NCI-H526 treated with DMSO at 0.1 percent for 48 hours (cell line): ENCODE measurements around the gene IL10RB.

Source experiments
- DNase-seq: peaks from one replicate; lab custom pipeline; 2025; lab: John Stamatoyannopoulos, UW

IL10RB gene

GRCh38 chr21:33332143-33332542 is 66.0 kb downstream of the IL10RB start:
- no peak for DNase-seq

GRCh38 chr21:33334191-33334590 is 68.0 kb downstream of the IL10RB start:
- DNase-seq = no peak

DNA sequence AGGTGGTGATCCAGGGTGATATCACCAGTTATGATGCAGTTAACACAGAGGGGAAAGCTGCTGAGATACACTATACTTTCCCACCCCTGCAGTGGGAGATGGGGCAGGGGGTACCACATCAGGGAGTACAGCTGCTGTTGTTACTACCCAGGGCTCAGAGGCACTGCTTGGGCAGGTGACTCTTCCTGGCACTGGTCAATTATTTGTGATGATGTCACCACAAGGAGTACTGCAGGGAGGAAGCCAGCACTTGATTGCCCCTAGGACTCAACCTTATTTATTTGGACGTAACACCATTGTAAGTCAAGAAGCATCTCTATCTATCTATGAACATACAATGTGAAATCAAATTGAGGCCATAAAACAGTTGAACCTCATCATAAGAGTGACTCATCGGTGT is 68.7 kb downstream of the IL10RB start:
- DNase-seq = no peak

DNA sequence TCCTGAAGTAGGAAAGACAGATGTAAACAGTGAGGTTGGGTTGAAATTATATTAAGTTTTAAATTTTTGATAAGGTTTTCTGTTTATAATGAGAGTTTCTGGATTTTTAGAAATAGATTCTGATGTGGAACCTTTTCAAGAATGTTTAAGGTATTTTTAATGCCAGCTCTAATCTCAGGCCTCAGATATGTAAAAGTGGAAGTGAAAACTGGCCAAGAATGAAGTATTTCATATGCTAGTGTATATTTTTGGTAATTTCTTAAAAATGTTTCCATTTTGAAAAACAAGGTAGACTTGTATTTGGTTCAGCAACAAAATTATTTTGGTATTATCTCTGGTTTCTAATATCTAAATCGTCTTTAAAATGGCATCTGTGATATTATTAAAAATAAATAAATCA is 73.0 kb downstream of the IL10RB start:
- DNase-seq = no peak

DNA sequence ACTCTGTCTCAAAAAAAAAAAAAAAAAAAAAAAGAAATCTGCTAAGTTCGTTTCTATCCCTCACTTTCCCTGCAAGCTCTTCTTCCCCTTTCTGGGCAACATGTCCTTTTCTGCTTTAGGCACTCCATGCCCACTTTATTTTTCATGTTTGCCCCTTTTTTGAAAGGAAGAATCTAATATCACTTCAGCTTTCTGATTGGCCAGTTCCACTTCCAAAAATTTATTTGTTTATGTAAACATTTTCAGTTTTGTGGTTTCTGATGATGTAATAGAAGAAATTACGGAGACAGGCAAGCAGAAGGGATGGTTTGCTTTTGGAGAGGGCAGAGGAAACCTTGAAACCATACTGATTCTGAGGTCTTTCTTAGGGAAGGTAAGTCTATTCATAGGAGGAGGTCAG is 73.8 kb downstream of the IL10RB start:
- no peak for DNase-seq

DNA sequence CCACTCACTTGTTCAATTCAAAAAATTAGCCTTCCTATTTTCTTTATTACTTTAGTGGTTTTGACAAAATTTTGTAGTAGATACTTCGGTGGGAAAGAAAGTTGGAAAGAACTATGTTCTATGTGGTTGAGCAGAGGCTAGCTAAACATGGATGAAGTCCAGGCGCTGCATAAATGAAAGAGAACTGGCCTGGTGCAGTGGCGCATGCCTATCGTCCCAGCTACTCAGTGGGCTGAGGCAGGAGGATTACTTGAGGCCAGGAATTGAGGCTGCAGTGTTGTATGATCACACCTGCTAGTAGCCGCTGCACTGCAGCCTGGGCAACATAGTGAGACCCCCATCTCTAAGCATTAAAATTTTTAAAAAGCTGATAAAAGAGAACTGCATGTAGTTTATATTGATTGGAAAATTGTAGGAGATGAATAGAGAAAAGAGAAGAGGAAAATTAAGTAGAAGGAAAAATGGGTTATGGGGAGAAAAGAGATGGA is 79.6 kb downstream of the IL10RB start:
- no peak for DNase-seq
